Mononuclear cell (primary cell): ENCODE data around the gene CACNA1I. TPM values are rescaled to one million over a fixed set of nuclear protein-coding genes. Genes with fewer than 3 reads are reported as not detected.

Experiments used
- H3K27me3 ChIP-seq: 2 replicates; pipeline ENCODE4 v1.6.0; 2011; ENCODE audit warnings: low read length, control low read depth; ENCODE audit not compliant: insufficient read depth
- H3K4me1 ChIP-seq: 2 replicates; pipeline ENCODE4 v1.5.1; 2011; ENCODE audit warnings: mild to moderate bottlenecking, low read length, control low read depth; ENCODE audit not compliant: insufficient read depth
- H3K4me3 ChIP-seq: 2 replicates; pipeline ENCODE4 v1.5.1; 2011; ENCODE audit warnings: mild to moderate bottlenecking, low read length, moderate library complexity
- H3K9me3 ChIP-seq: 2 replicates; pipeline ENCODE4 v1.5.1; 2011; ENCODE audit warnings: low read depth, mild to moderate bottlenecking, control low read depth, low read length
- total RNA-seq: library from RNA; depleted of rRNA; stranded (reverse); fragments of >200 nt; gene quantifications from one replicate; pipeline ENCODE4 v1.2.3, GENCODE V29; 2012

CACNA1I gene
- total RNA-seq, 1 donor: 8.0 TPM

- Histone ChIP-seq H3K4me3 (no peak overlapping the region), H3K9me3 (no peaks in the 10 kb centered on the region), H3K27me3 (no peaks in the 10 kb centered on the region), H3K4me1 (peaks cover 13% of the 10 kb centered on the region)
Observed at GRCh38 chr22:39571538-39571937, 985 bp downstream of the CACNA1I start.

GRCh38 chr22:39574779-39575551 is 4.4 kb downstream of the CACNA1I start:
- Histone ChIP-seq H3K4me1 (no peaks in the 10 kb centered on the region), H3K9me3 (no peaks in the 10 kb centered on the region), H3K4me3 (no peak overlapping the region), H3K27me3 (no peaks in the 10 kb centered on the region)

- Histone ChIP-seq H3K27me3 (no peaks in the 10 kb centered on the region), H3K9me3 (no peaks in the 10 kb centered on the region), H3K4me1 (no peaks in the 10 kb centered on the region), H3K4me3 (no peak overlapping the region)
Observed at GRCh38 chr22:39575552-39575825, 4.9 kb downstream of the CACNA1I start.

GRCh38 chr22:39576027-39576426 is 5.5 kb downstream of the CACNA1I start:
- H3K27me3 ChIP-seq: no peaks in the 10 kb centered on the region
- H3K9me3 ChIP-seq: no peaks in the 10 kb centered on the region
- no peaks in the 10 kb centered on the region for H3K4me1 ChIP-seq
- no peak overlapping the region for H3K4me3 ChIP-seq

- Histone ChIP-seq H3K27me3 (no peaks in the 10 kb centered on the region), H3K9me3 (no peaks in the 10 kb centered on the region), H3K4me3 (no peak overlapping the region), H3K4me1 (no peaks in the 10 kb centered on the region)
Observed at GRCh38 chr22:39577366-39577765, 6.8 kb downstream of the CACNA1I start.

GRCh38 chr22:39577900-39578299 is 7.3 kb downstream of the CACNA1I start:
- Histone ChIP-seq H3K4me3 (no peak overlapping the region), H3K9me3 (no peaks in the 10 kb centered on the region), H3K27me3 (no peaks in the 10 kb centered on the region), H3K4me1 (no peaks in the 10 kb centered on the region)

- no peaks in the 10 kb centered on the region for H3K9me3 ChIP-seq
- no peaks in the 10 kb centered on the region for H3K4me1 ChIP-seq
- no peaks in the 10 kb centered on the region for H3K27me3 ChIP-seq
- H3K4me3 ChIP-seq: no peak overlapping the region
Observed at GRCh38 chr22:39580006-39580441, 9.5 kb downstream of the CACNA1I start.

GRCh38 chr22:39580795-39581194 is 10.2 kb downstream of the CACNA1I start:
- Histone ChIP-seq H3K27me3 (no peaks in the 10 kb centered on the region), H3K9me3 (no peaks in the 10 kb centered on the region), H3K4me1 (no peaks in the 10 kb centered on the region), H3K4me3 (no peak overlapping the region)

GRCh38 chr22:39581303-39581702 is 10.8 kb downstream of the CACNA1I start:
- no peaks in the 10 kb centered on the region for H3K27me3 ChIP-seq
- no peaks in the 10 kb centered on the region for H3K4me1 ChIP-seq
- no peak overlapping the region for H3K4me3 ChIP-seq
- no peaks in the 10 kb centered on the region for H3K9me3 ChIP-seq

GRCh38 chr22:39583066-39583667 is 12.6 kb downstream of the CACNA1I start:
- Histone ChIP-seq H3K4me3 (no peak overlapping the region), H3K4me1 (no peaks in the 10 kb centered on the region), H3K9me3 (no peaks in the 10 kb centered on the region), H3K27me3 (no peaks in the 10 kb centered on the region)

- Histone ChIP-seq H3K9me3 (no peaks in the 10 kb centered on the region), H3K4me3 (no peak overlapping the region), H3K4me1 (no peaks in the 10 kb centered on the region), H3K27me3 (no peaks in the 10 kb centered on the region)
Observed at GRCh38 chr22:39589875-39590274, 19.3 kb downstream of the CACNA1I start.

- Histone ChIP-seq H3K27me3 (no peaks in the 10 kb centered on the region), H3K4me1 (no peaks in the 10 kb centered on the region), H3K4me3 (no peak overlapping the region), H3K9me3 (no peaks in the 10 kb centered on the region)
Observed at GRCh38 chr22:39592081-39593065, 21.8 kb downstream of the CACNA1I start.

GRCh38 chr22:39593066-39593930 is 22.7 kb downstream of the CACNA1I start:
- Histone ChIP-seq H3K27me3 (peaks cover 4% of the 10 kb centered on the region), H3K4me3 (no peak overlapping the region), H3K4me1 (no peaks in the 10 kb centered on the region), H3K9me3 (no peaks in the 10 kb centered on the region)

- Histone ChIP-seq H3K27me3 (peaks cover 4% of the 10 kb centered on the region), H3K4me1 (no peaks in the 10 kb centered on the region), H3K4me3 (no peak overlapping the region), H3K9me3 (no peaks in the 10 kb centered on the region)
Observed at GRCh38 chr22:39593931-39594285, 23.4 kb downstream of the CACNA1I start.
